GM12878 (cell line): ENCODE measurements around the gene PRTFDC1. TPM values are rescaled to one million over a fixed set of nuclear protein-coding genes. Genes with fewer than 3 reads are reported as not detected.

Experiments used
- ATAC-seq: fragments of 200-7000 bp; cut with Tn5 transposase; 3 replicates; pipeline ENCODE4 v1.9.1; 2020; ENCODE audit warnings: mild to moderate bottlenecking, moderate library complexity
- BruUV-seq: library from RNA; stranded (reverse); fragments of 400-500 nt; replicated peaks from 2 replicates; lab custom pipeline; 2021; lab: Mats Ljungman, UMichigan
- CTCF ChIA-PET: fragments of 300-600 bp; sonication (Branson Sonifier 250); formaldehyde crosslinking; extraction: SDS; loops from one replicate; lab custom pipeline; 2021; ENCODE audit warnings: inconsistent platforms; lab: Yijun Ruan, JAX
- POLR2A ChIA-PET: fragments of 350-600 bp; formaldehyde crosslinking; extraction: SDS; loops from one replicate; lab custom pipeline; 2021; ENCODE audit warnings: inconsistent platforms; lab: Charles Lee
- RAD21 ChIA-PET: fragments of 300-600 bp; sonication (Branson Sonifier 250); formaldehyde crosslinking; loops from one replicate; lab custom pipeline; 2023; ENCODE audit warnings: antibody characterized with exemption; ENCODE audit not compliant: unreplicated experiment; lab: Charles Lee
- SMC1A ChIA-PET: fragments of 300-600 bp; sonication (Branson Sonifier 250); formaldehyde crosslinking; loops from one replicate; lab custom pipeline; 2023; ENCODE audit not compliant: unreplicated experiment, uncharacterized antibody; lab: Charles Lee
- DNase-seq: peaks from one replicate; pipeline ENCODE4 v3.0.0-alpha.2; 2011; ENCODE audit warnings: low read depth, low spot score
- FAIRE-seq: peaks from 3 replicates; lab custom pipeline; 2011; peaks lifted over from hg19 to GRCh38; lab: Jason Lieb, UNC
- H2AFZ ChIP-seq: 2 replicates; pipeline ENCODE4 v1.6.0; 2011; ENCODE audit warnings: low read depth, low read length, control low read depth; ENCODE audit not compliant: control insufficient read depth
- H3K27ac ChIP-seq: 2 replicates; pipeline ENCODE4 v1.5.1; 2011; ENCODE audit warnings: control low read depth; ENCODE audit not compliant: control insufficient read depth, insufficient read depth
- H3K27me3 ChIP-seq, 2 experiments: replicated peaks in 1 of 2; 2 replicates each; pipeline versions ENCODE4 v1.6.0 to v1.6.1; 2011; ENCODE audit warnings: low read length in 1 of 2; ENCODE audit not compliant: control insufficient read depth in 2 of 2, insufficient read depth in 2 of 2
- H3K36me3 ChIP-seq, 2 experiments: 2 replicates each; pipeline ENCODE4 v1.5.1; 2011; ENCODE audit warnings: low read length in 1 of 2; ENCODE audit not compliant: control insufficient read depth in 2 of 2, insufficient read depth in 2 of 2
- H3K4me1 ChIP-seq: 2 replicates; pipeline ENCODE4 v1.6.1; 2011; ENCODE audit warnings: mild to moderate bottlenecking, low read length, moderate library complexity, mixed read lengths; ENCODE audit not compliant: control insufficient read depth, insufficient read depth
- H3K4me2 ChIP-seq: 2 replicates; pipeline ENCODE4 v1.6.0; 2011; ENCODE audit warnings: control low read depth; ENCODE audit not compliant: control insufficient read depth, insufficient read depth
- H3K4me3 ChIP-seq: fragments of 200-600 bp; sonication (generic); 2 replicates; pipeline ENCODE4 v1.5.1; 2016
- H3K79me2 ChIP-seq: 2 replicates; pipeline ENCODE4 v1.6.0; 2011; ENCODE audit warnings: low read length; ENCODE audit not compliant: control insufficient read depth, insufficient read depth
- H3K9ac ChIP-seq: 2 replicates; pipeline ENCODE4 v1.8.0; 2011; ENCODE audit warnings: low read length, control low read depth, mixed read lengths; ENCODE audit not compliant: control insufficient read depth, insufficient read depth
- H3K9me3 ChIP-seq: replicated peaks from 3 replicates; pipeline ENCODE4 v1.5.1; 2011; ENCODE audit warnings: mild to moderate bottlenecking, low read length; ENCODE audit not compliant: control insufficient read depth, insufficient read depth
- H4K20me1 ChIP-seq: 2 replicates; pipeline ENCODE4 v1.6.0; 2011; ENCODE audit not compliant: control insufficient read depth, insufficient read depth
- BCL11A ChIP-seq: IDR thresholded peaks from 2 replicates; pipeline ENCODE4 v1.6.1; 2011; ENCODE audit warnings: low read depth, low read length
- MYB ChIP-seq: fragments of 150-350 bp; IDR thresholded peaks from 2 replicates; pipeline ENCODE4 v1.6.1; 2014; ENCODE audit warnings: mild to moderate bottlenecking, low read depth, low read length, borderline replicate concordance
- PML ChIP-seq: IDR thresholded peaks from 2 replicates; pipeline ENCODE4 v1.6.1; 2012; ENCODE audit warnings: low read length, inconsistent platforms
- SIN3A ChIP-seq: IDR thresholded peaks from 2 replicates; pipeline ENCODE4 v1.6.1; 2012; ENCODE audit warnings: low read depth, low read length, improper control_type of control experiment
- SMAD1 ChIP-seq: fragments of 450-650 bp; IDR thresholded peaks from 2 replicates; pipeline ENCODE4 v1.6.1; 2018; ENCODE audit warnings: mild to moderate bottlenecking, low read depth; ENCODE audit not compliant: partially characterized antibody
- TCF12 ChIP-seq: IDR thresholded peaks from 2 replicates; pipeline ENCODE4 v1.6.1; 2011; ENCODE audit warnings: low read depth, mild to moderate bottlenecking, low read length
- TCF3 ChIP-seq: IDR thresholded peaks from 2 replicates; pipeline ENCODE4 v1.6.1; 2012; ENCODE audit warnings: low read depth, mild to moderate bottlenecking, low read length, borderline replicate concordance; ENCODE audit not compliant: insufficient read depth
- WGBS: methylation state at CpG from one replicate; pipeline ENCODE4 v1.1.6; 2016; ENCODE audit warnings: low lambda C conversion rate; ENCODE audit not compliant: insufficient replicate concordance, insufficient coverage; ENCODE audit errors: missing lambda C conversion rate; 5-methylcytosine and 5-hydroxymethylcytosine counted together
- in situ Hi-C: fragments of 300-500 bp; cut with MboI; formaldehyde crosslinking; loops from 9 replicates; pipeline ENCODE4 v1.14.3; 2018; ENCODE audit warnings: mixed read lengths
- intact Hi-C: fragments of 100-400 bp; cut with micrococcal nuclease; formaldehyde crosslinking; loops from one replicate; pipeline ENCODE4 v1.14.2; 2022; ENCODE audit not compliant: unreplicated experiment
- polyA plus RNA-seq, 11 experiments: library from polyadenylated mRNA; depleted of rRNA in 4 of 11; unstranded in 6 of 11; stranded (reverse) in 5 of 11; fragments of >200 nt; fragmentation: Nextera tagmentation in 4 of 11; fragmentation: Illumina TruSeq in 1 of 11; extraction: Ambion mirVana in 4 of 11; extraction: Trizol in 1 of 11; gene quantifications; 1 replicate in 1 of 11; 2 replicates in 10 of 11; pipeline versions ENCODE4 v1.2.1 to v1.2.3, GENCODE V29; 2011 to 2016; ENCODE audit warnings: inconsistent platforms in 2 of 11, missing spikeins in 2 of 11, low read depth in 1 of 11
- total RNA-seq, 4 experiments: library from RNA; depleted of rRNA in 3 of 4; stranded (reverse); fragments of >200 nt in 3 of 4; fragmentation: Illumina TruSeq in 1 of 4; extraction: Trizol in 1 of 4; gene quantifications; 2 replicates each; pipeline versions ENCODE4 v1.2.1 to v1.2.3, GENCODE V29; 2013 to 2021
- TF ChIP-seq, protein P1 (sequence below): IDR thresholded peaks from 2 replicates; pipeline ENCODE4 v1.6.1; 2012; ENCODE audit warnings: low read depth, low read length, improper control_type of control experiment
- TF ChIP-seq, protein P2 (sequence below): fragments of 450-650 bp; IDR thresholded peaks from 2 replicates; pipeline ENCODE4 v1.6.1; 2017; ENCODE audit warnings: mild to moderate bottlenecking, moderate library complexity
- TF ChIP-seq, protein P3 (sequence below): IDR thresholded peaks from 2 replicates; pipeline ENCODE4 v1.6.1; 2011; ENCODE audit warnings: low read depth, mild to moderate bottlenecking, low read length, moderate library complexity, borderline replicate concordance; ENCODE audit errors: extremely low read depth

The PRTFDC1 gene
- total and polyA plus RNA-seq, 10 of the 15 experiments (the other 5 are each of a cell fraction or from before 2014, with no cell fraction given), result 5.5 to 17.3 (median 11.3) TPM

DNA sequence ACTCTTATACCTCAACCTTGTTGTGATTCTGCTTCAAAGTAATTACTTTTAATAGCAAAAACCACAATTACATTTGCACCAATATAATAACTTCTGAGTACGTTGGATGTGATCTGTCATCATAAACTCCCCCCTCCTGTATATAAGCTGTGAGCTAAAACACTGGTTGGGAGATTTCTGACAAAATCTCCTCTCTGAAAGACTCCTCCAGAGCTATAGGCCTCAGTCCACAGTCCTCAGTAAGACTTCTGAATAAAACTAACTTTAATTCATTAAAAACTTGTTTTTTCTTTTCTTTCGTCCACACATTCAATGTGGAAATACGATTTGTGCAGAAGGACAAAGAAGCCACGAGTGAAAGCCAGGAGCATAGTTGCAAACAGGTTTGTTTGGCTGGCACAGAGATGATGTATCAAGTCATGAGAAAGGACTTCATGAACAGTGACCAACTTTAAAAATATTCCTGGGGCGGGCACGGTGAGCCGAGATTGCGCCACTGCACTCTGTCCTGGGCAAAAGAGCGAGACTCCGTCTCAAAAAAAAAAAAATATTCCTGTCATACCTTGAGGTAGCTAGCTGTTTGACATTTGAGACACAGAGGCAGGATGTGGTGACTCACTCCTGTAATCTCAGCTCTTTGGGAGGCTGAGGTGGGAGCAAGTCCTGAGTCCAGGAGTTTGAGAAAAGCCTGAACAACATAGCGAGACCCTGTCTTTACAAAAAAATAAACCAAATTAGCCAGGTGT, 137.7 kb downstream of the PRTFDC1 start:
- no peak for DNase-seq
- BruUV-seq, result no TSS peak
- H3K4me3 ChIP-seq, result no peak overlapping the region
- no peaks in the 10 kb centered on the region for H3K4me1 ChIP-seq
- intact Hi-C loops (loop anchor here (5.0 kb wide), 1 partner anchor 172 kb away; no protein-coding TSS in a partner anchor), in situ Hi-C loops (no loop called here)
- SMC1A ChIA-PET, result interaction anchor here (0.9 to 1.1 kb wide), 2 partner anchors 89 to 115 kb away, joined by 3 to 4 read pairs; no protein-coding TSS in a partner anchor
- WGBS, result 63% methylated on average over 11 of the region's 11 CpGs
- no peak overlapping the region for H3K4me2 ChIP-seq
- CTCF ChIA-PET, result interaction anchor here (0.7 kb wide), 1 partner anchor 199 kb away, joined by 3 read pairs; no protein-coding TSS in a partner anchor
- H3K27ac ChIP-seq, result no peak overlapping the region
- H3K36me3 ChIP-seq, result no peaks in the 10 kb centered on the region
- H3K79me2 ChIP-seq, result no peaks in the 10 kb centered on the region
- H3K9ac ChIP-seq, result no peak overlapping the region
- no peaks in the 10 kb centered on the region for H3K27me3 ChIP-seq
- RAD21 ChIA-PET, result no interaction called here
- H2AFZ ChIP-seq, result no peak overlapping the region
- POLR2A ChIA-PET, result no interaction called here
- no peaks in the 10 kb centered on the region; the same call in 2 of the 3 replicates for H3K9me3 ChIP-seq
- ATAC-seq, result no peak
- no peak for FAIRE-seq
- no peaks in the 10 kb centered on the region for H4K20me1 ChIP-seq
- TF ChIP-seq SMAD1 (no peak), SIN3A (no peak), PML (no peak)
- TF ChIP-seq, protein P1, sequence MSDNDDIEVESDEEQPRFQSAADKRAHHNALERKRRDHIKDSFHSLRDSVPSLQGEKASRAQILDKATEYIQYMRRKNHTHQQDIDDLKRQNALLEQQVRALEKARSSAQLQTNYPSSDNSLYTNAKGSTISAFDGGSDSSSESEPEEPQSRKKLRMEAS, result no peak

DNA sequence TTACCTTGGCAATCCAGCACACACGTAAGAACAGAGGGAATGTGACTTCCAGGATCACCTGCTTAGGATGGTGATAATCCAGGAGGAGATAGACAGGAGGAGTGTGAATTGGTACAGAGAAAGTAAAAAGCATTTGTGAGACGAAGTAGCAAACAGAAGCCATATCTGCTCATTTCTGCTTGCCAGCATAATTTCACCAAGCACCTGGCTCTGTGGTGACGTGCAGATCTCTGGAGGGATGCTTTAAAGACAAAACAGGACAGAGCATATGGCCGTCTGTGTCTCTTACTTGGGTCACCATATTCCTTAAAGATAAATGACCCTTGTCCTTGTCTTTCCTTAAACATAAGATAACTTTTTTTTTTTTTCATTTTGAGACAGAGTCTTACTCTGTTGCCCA, 138.6 kb downstream of the PRTFDC1 start:
- Histone ChIP-seq H4K20me1 (no peaks in the 10 kb centered on the region), H3K4me2 (no peak overlapping the region), H3K36me3 (no peaks in the 10 kb centered on the region), H3K27me3 (no peaks in the 10 kb centered on the region), H3K27ac (no peak overlapping the region), H3K9me3 (no peaks in the 10 kb centered on the region; the same call in 2 of the 3 replicates), H3K79me2 (no peaks in the 10 kb centered on the region), H3K4me3 (no peak overlapping the region), H2AFZ (no peak overlapping the region), H3K4me1 (no peaks in the 10 kb centered on the region), H3K9ac (no peak overlapping the region)
- WGBS, result 22% methylated on average over 4 of the region's 4 CpGs
- ChIA-PET RAD21 (no interaction called here), POLR2A (no interaction called here), SMC1A (no interaction called here), CTCF (interaction anchor here (0.7 kb wide), 1 partner anchor 200 kb away, joined by 3 read pairs; no protein-coding TSS in a partner anchor)
- no TSS peak for BruUV-seq
- in situ Hi-C loops (no loop called here), intact Hi-C loops (no loop called here)
- DNase-seq (no peak), FAIRE-seq (no peak), ATAC-seq (no peak)
- TF ChIP-seq MYB, result no peak
- TF ChIP-seq BCL11A, result no peak
- TF ChIP-seq, protein P2, sequence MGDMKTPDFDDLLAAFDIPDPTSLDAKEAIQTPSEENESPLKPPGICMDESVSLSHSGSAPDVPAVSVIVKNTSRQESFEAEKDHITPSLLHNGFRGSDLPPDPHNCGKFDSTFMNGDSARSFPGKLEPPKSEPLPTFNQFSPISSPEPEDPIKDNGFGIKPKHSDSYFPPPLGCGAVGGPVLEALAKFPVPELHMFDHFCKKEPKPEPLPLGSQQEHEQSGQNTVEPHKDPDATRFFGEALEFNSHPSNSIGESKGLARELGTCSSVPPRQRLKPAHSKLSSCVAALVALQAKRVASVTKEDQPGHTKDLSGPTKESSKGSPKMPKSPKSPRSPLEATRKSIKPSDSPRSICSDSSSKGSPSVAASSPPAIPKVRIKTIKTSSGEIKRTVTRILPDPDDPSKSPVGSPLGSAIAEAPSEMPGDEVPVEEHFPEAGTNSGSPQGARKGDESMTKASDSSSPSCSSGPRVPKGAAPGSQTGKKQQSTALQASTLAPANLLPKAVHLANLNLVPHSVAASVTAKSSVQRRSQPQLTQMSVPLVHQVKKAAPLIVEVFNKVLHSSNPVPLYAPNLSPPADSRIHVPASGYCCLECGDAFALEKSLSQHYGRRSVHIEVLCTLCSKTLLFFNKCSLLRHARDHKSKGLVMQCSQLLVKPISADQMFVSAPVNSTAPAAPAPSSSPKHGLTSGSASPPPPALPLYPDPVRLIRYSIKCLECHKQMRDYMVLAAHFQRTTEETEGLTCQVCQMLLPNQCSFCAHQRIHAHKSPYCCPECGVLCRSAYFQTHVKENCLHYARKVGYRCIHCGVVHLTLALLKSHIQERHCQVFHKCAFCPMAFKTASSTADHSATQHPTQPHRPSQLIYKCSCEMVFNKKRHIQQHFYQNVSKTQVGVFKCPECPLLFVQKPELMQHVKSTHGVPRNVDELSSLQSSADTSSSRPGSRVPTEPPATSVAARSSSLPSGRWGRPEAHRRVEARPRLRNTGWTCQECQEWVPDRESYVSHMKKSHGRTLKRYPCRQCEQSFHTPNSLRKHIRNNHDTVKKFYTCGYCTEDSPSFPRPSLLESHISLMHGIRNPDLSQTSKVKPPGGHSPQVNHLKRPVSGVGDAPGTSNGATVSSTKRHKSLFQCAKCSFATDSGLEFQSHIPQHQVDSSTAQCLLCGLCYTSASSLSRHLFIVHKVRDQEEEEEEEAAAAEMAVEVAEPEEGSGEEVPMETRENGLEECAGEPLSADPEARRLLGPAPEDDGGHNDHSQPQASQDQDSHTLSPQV, result no peak
- TF ChIP-seq TCF3, result no peak
- no peak for TF ChIP-seq TCF12
- TF ChIP-seq, protein P3, sequence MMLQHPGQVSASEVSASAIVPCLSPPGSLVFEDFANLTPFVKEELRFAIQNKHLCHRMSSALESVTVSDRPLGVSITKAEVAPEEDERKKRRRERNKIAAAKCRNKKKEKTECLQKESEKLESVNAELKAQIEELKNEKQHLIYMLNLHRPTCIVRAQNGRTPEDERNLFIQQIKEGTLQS, result no peak
